ENCODE data around the gene TMEM63A.
A peak's percentile ranks its signal among the peaks of the same experiment; 100 is the strongest.
"Not testable (repeated sequence)": the region's sequence is repeated elsewhere in the genome, so short reads cannot be mapped to it uniquely, and the experiment has no call there.

The TMEM63A gene

DNA sequence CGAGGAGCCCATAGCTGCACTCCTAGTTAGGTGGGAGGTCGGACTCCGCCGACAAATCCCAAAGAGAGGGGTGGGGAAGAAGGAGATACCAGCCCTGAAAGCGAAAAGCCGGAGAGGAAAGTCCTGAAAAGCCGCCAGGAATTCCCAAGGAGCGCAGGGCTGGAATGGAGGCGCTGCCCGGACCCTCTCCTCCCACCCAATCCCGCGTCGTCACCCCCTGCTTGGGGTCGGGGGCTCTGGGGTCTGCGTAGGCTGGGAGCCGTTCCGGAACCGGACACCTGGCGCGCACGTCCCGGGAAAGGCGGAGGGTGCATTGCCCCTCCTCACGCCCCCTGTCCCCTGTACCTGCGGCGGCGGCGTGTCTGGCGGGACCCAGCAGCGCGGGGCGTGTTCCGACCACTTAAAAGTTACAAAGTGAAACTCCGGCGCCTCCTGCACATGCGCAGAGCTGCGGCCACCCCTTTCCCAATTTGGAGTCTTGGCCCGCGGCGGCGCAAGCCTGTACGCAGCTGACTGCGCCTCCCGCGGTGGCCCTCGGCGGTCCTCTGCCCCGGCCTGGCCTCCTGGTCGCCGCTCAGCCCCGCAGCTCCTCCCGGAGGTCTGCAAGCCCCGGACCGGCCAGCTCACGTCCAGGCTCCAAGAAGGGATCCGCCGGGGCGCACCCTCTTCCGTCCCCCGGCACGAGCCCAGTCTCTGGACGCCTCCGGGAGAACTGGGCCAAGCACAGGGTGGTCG lies at the start of gene TMEM63A:
Gene TMEM63A (minus strand): TSS at position 422 of the 735 bp plus-strand sequence. CDS start 4,800 bp downstream, outside the sequence.
- DNase-seq = peak; percentile 48

- DNase-seq = no peak
Observed at GRCh38 chr1:225931270-225932136, 49.3 kb upstream of the TMEM63A start.

- DNase-seq = no peak
Observed at GRCh38 chr1:225930566-225930965, 48.4 kb upstream of the TMEM63A start.

- DNase-seq = not testable (repeated sequence)
Observed at GRCh38 chr1:225929462-225929861, 47.3 kb upstream of the TMEM63A start.

- DNase-seq = no peak
Observed at GRCh38 chr1:225928186-225929175, 46.3 kb upstream of the TMEM63A start.

- no peak for DNase-seq
Observed at GRCh38 chr1:225926551-225927113, 44.5 kb upstream of the TMEM63A start.

- peak; percentile 98 for DNase-seq
Observed at GRCh38 chr1:225923692-225924555, 41.7 kb upstream of the TMEM63A start, which contains the start of gene PYCR2. Gene PYCR2, minus strand, starts transcription at chr1:225924250. Its CDS starts 140 bp downstream, at chr1:225924110.

DNA sequence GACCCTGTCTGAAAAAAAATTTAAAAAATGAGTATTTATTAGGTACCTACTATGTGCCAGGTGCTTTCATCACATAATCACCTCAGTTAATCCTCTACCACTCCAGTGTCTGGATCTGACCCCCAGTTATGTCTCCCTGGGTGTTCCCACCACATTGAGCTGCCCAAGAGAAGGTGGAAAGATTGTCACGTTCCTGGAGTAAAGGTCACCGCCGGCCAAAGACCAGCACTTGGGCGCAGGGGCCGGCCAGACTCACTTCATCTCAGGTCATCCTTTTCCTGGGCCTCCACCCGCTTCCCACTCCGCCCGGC lies 41.2 kb upstream of the TMEM63A start:
- no peak for DNase-seq

- DNase-seq = no peak
Observed at GRCh38 chr1:225921734-225922709, 39.8 kb upstream of the TMEM63A start.

DNA sequence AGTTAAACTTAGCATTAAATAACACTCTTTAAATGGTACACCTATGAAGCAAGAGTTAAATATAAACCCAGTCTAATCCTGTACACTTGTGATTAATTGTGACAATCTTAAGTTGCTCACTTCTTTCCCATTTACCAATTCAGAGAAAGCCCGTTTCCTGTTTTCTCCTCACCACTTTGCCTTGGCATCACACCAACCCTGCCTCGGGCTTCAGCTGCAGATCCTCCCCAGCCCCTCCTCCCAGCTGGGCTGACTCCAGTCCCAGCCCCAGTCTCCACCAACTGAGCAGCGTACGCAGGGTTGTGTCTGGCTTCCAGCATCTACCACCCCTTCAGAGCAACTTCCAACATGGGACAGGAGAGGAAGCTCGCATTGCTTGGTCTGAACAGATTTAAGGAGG lies 37.7 kb upstream of the TMEM63A start:
- DNase-seq = peak; percentile 35

DNA sequence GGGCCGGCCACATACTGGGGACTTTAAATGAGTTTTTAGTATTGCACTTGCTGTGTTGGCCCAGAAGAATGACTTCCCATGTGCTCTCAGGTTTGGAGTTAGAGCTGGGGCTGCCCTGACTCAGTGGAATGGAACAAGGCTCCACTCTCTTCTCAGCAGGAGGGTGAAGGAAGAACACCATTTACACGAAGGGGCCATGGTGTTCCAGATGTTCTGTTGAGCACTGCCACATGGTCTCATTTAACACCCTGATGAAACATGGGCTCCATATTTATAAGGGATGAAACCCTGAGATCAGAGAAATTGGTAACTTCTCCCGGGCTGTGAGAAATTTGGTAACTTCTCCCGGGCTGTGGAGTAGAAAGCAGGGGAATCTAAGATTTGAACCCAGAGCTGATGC lies 36.1 kb upstream of the TMEM63A start:
- no peak for DNase-seq

GRCh38 chr1:225917536-225917935 lies 35.4 kb upstream of the TMEM63A start:
- no peak for DNase-seq

DNA sequence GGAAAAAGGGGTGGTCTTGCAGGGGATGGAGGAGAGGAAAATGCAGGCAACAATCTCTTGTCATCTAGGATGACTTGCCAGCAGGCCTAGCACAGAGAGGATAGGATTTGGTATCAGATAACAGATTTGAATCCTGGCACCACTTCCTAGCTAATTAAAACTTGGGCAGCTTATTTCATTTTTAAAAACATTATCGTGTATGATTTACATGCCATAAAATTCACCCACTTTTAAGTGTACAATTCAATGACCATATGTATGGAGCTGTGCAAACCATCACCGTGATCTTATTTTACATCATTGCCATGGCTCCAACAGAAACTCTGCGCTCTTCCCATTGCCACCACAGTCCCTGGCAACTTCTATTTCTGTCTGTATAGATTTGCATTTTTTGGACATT lies 34.9 kb upstream of the TMEM63A start:
- no peak for DNase-seq

GRCh38 chr1:225915538-225915991 lies 33.4 kb upstream of the TMEM63A start:
- peak; percentile 48 for DNase-seq

- no peak for DNase-seq
Observed at GRCh38 chr1:225914947-225915346, 32.8 kb upstream of the TMEM63A start.

GRCh38 chr1:225914391-225914790 lies 32.2 kb upstream of the TMEM63A start:
- DNase-seq = no peak

GRCh38 chr1:225911191-225912130 lies 29.3 kb upstream of the TMEM63A start:
- no peak for DNase-seq

DNA sequence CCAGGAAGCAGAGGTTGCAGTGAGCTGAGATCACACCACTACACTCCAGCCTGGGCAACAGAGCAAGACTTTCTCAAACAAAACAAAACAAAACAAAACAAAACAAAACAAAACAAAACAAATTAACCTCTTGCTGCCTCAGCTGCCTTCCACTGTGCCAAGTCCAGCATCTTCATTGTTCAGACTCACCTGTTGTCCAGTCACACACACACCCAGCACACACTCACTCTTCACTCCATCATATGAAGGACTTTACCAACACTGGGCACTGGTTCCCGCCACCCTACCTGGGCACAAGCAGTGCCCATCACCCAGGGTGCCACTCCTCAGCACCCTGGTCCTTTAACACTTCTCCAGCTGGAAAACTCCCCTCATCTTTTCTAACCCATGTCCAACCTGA lies 27.3 kb upstream of the TMEM63A start:
- DNase-seq = no peak

GRCh38 chr1:225908773-225909172 lies 26.6 kb upstream of the TMEM63A start:
- DNase-seq = peak; percentile 40
